Erythroblast (primary cell): ENCODE data around the gene ZNF684.

Experiments used
- GATA1 ChIP-seq: IDR thresholded peaks from 2 replicates; pipeline ENCODE4 v1.6.1; 2011; ENCODE audit warnings: low read depth, mild to moderate bottlenecking, control low read depth, low read length, moderate library complexity
- POLR2A ChIP-seq: IDR thresholded peaks from 2 replicates; pipeline ENCODE4 v1.6.1; 2011; ENCODE audit warnings: mild to moderate bottlenecking, low read length

- TF ChIP-seq POLR2A (peak; percentile 73), GATA1 (no peak)
Observed at GRCh38 chr1:40531381-40532061, at the start of gene ZNF684.
